ENCODE results near the gene LGALS4. TPM values are rescaled to one million over a fixed set of nuclear protein-coding genes. Genes with fewer than 3 reads are reported as not detected.
"Not testable (repeated sequence)": the region's sequence is repeated elsewhere in the genome, so short reads cannot be mapped to it uniquely, and the experiment has no call there.

LGALS4 gene
- total and polyA plus RNA-seq, 2 experiments from 2014 or later, result 0.19 TPM; not detected in 1

- no peaks in the 10 kb centered on the region for H3K9me3 ChIP-seq (ENCODE audit: low read depth)
- no peak for TF ChIP-seq EZH2phosphoT487 (IDR thresholded peaks at IDR 0.05; ENCODE audit: insufficient read depth, low read depth)
- TF ChIP-seq EZH2 (IDR thresholded peaks at IDR 0.05; ENCODE audit: insufficient read depth, poor library complexity, severe bottlenecking), result no peak
- no peak overlapping the region for H3K27ac ChIP-seq
- WGBS, 2 experiments (ENCODE audit: low coverage in 1 of 2, low lambda C conversion rate in 2 of 2, missing lambda C conversion rate in 2 of 2), result 49 to 52% methylated on average over 10 of the region's 10 CpGs
- H3K27me3 ChIP-seq (replicated peaks; ENCODE audit: insufficient read depth), result no peaks in the 10 kb centered on the region
- H3F3A ChIP-seq (ENCODE audit: insufficient read depth), result no peaks in the 10 kb centered on the region
- H4K20me1 ChIP-seq (ENCODE audit: insufficient read depth), result no peaks in the 10 kb centered on the region
- no peaks in the 10 kb centered on the region for H3K79me2 ChIP-seq (ENCODE audit: insufficient read depth)
- no peaks in the 10 kb centered on the region for H3K9me2 ChIP-seq (ENCODE audit: insufficient read depth)
- in situ Hi-C loops (cut with MboI), result no loop called here
- no peak overlapping the region for H3K9ac ChIP-seq
- no peaks in the 10 kb centered on the region for H3K4me1 ChIP-seq (ENCODE audit: insufficient read depth)
- no peak overlapping the region for H3K4me2 ChIP-seq (ENCODE audit: unreplicated experiment)
- no peak overlapping the region for H2AFZ ChIP-seq
- no peak overlapping the region for H3K4me3 ChIP-seq
- no peaks in the 10 kb centered on the region for H3K36me3 ChIP-seq (ENCODE audit: low read depth)
- no peak for DNase-seq
These were observed 53.1 kb downstream of the LGALS4 start for GRCh38 chr19:38759590-38760003.

DNA sequence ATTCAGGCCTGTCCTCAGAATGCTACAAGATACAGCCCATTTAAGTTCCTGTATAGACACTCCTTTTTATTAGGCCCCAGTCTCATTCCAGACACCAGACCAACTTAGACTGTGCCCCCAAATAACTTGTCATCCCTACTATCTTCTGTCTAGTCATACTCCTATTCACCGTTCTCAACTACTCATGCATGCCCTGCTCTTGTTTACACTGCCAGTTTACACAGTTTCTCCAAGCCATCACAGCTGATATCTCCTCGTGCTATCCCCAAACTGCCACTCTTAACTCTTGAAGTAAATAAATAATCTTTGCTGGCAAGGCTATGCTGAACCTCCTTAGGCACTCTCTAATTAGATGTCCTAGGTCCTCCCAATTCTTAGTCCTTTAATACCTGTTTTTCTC, 58.5 kb downstream of the LGALS4 start:
- H3K4me3 ChIP-seq; in situ Hi-C loops (cut with MboI); H3F3A ChIP-seq (ENCODE audit: insufficient read depth); H3K36me3 ChIP-seq (ENCODE audit: low read depth); H3K4me1 ChIP-seq (ENCODE audit: insufficient read depth); H3K9me3 ChIP-seq (ENCODE audit: low read depth); H4K20me1 ChIP-seq (ENCODE audit: insufficient read depth); H2AFZ ChIP-seq; H3K9ac ChIP-seq; H3K27ac ChIP-seq; H3K27me3 ChIP-seq (replicated peaks; ENCODE audit: insufficient read depth); H3K79me2 ChIP-seq (ENCODE audit: insufficient read depth); H3K4me2 ChIP-seq (ENCODE audit: unreplicated experiment); H3K9me2 ChIP-seq (ENCODE audit: insufficient read depth); DNase-seq: not testable (repeated sequence)
- 37 to 56% methylated on average over 2 of the region's 2 CpGs for WGBS, 2 experiments (ENCODE audit: low coverage in 1 of 2, low lambda C conversion rate in 2 of 2, missing lambda C conversion rate in 2 of 2)

DNA sequence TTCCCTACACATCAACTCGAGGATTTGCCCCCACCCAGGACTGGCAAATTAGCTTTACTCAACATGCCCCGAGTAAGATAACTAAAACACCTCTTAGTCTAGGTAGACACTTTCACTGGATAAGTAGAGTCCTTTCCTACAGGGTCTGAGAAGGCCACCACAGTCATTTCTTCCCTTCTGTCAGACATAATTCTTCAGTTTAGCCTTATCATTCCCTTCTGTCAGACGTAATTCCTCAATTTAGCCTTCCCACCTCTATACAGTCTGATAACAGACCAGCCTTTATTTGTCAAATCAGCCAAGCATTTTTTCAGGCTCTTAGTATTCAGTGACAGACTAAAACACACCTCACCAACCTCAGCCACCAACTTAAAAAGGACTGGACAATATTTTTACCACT, 59.0 kb downstream of the LGALS4 start:
- H3K4me1 ChIP-seq (ENCODE audit: insufficient read depth); H3K4me2 ChIP-seq (ENCODE audit: unreplicated experiment); H3K9me2 ChIP-seq (ENCODE audit: insufficient read depth); DNase-seq; H3K79me2 ChIP-seq (ENCODE audit: insufficient read depth); H3K27me3 ChIP-seq (replicated peaks; ENCODE audit: insufficient read depth); in situ Hi-C loops (cut with MboI); H3K27ac ChIP-seq; H3K36me3 ChIP-seq (ENCODE audit: low read depth); H3K4me3 ChIP-seq; H2AFZ ChIP-seq; H3F3A ChIP-seq (ENCODE audit: insufficient read depth); H4K20me1 ChIP-seq (ENCODE audit: insufficient read depth); H3K9ac ChIP-seq; H3K9me3 ChIP-seq (ENCODE audit: low read depth): not testable (repeated sequence)
- 78 to 80% methylated on average over 3 of the region's 3 CpGs for WGBS, 2 experiments (ENCODE audit: low coverage in 1 of 2, low lambda C conversion rate in 2 of 2, missing lambda C conversion rate in 2 of 2)

Small RNA genes lying within 50 kb of the gene (small RNA-seq; reads per million reads assigned to genes)
- not detected for gene RNU6-140P (ENCODE audit: low read depth, low replicate concordance)

Other genes with a start within 250 kb of the LGALS4 start
- not detected in 2 replicates for gene MAP4K1, start 195.0 kb downstream of the LGALS4 start, total RNA-seq (2014; rRNA removed; shearing (Covaris generic))
- gene MAP4K1, start 195.0 kb downstream of the LGALS4 start, polyA plus RNA-seq (2016; fragmentation: Nextera tagmentation; extraction: Ambion mirVana), result 0.63 and 1.0 TPM in 2 replicates
- 270 and 295 TPM in 2 replicates for gene EIF3K, start 193.8 kb downstream of the LGALS4 start, total RNA-seq (2014; rRNA removed; shearing (Covaris generic))
- 143 and 151 TPM in 2 replicates for gene EIF3K, start 193.8 kb downstream of the LGALS4 start, polyA plus RNA-seq (2016; fragmentation: Nextera tagmentation; extraction: Ambion mirVana)
- 467 and 477 TPM in 2 replicates for gene ACTN4, start 165.3 kb downstream of the LGALS4 start, total RNA-seq (2014; rRNA removed; shearing (Covaris generic))
- 84.6 and 85.7 TPM in 2 replicates for gene ACTN4, start 165.3 kb downstream of the LGALS4 start, polyA plus RNA-seq (2016; fragmentation: Nextera tagmentation; extraction: Ambion mirVana)
- 0.11 and 0.89 TPM in 2 replicates for gene CAPN12, start 68.5 kb downstream of the LGALS4 start, total RNA-seq (2014; rRNA removed; shearing (Covaris generic))
- 0.21 and 0.30 TPM in 2 replicates for gene CAPN12, start 68.5 kb downstream of the LGALS4 start, polyA plus RNA-seq (2016; fragmentation: Nextera tagmentation; extraction: Ambion mirVana)
- not detected in 2 replicates for gene LGALS7, start 39.4 kb downstream of the LGALS4 start, total RNA-seq (2014; rRNA removed; shearing (Covaris generic))
- gene LGALS7, start 39.4 kb downstream of the LGALS4 start, polyA plus RNA-seq (2016; fragmentation: Nextera tagmentation; extraction: Ambion mirVana), result not detected in 2 replicates
- gene LGALS7B, start 23.7 kb downstream of the LGALS4 start, total RNA-seq (2014; rRNA removed; shearing (Covaris generic)), result not detected in 2 replicates
- not detected in 2 replicates for gene LGALS7B, start 23.7 kb downstream of the LGALS4 start, polyA plus RNA-seq (2016; fragmentation: Nextera tagmentation; extraction: Ambion mirVana)
- 29.7 and 31.6 TPM in 2 replicates for gene ECH1, start 18.8 kb upstream of the LGALS4 start, total RNA-seq (2014; rRNA removed; shearing (Covaris generic))
- 106 and 107 TPM in 2 replicates for gene ECH1, start 18.8 kb upstream of the LGALS4 start, polyA plus RNA-seq (2016; fragmentation: Nextera tagmentation; extraction: Ambion mirVana)
- gene HNRNPL, start 37.0 kb upstream of the LGALS4 start, total RNA-seq (2014; rRNA removed; shearing (Covaris generic)), result 208 and 245 TPM in 2 replicates
- 123 and 126 TPM in 2 replicates for gene HNRNPL, start 37.0 kb upstream of the LGALS4 start, polyA plus RNA-seq (2016; fragmentation: Nextera tagmentation; extraction: Ambion mirVana)
- 1.0 and 5.8 TPM in 2 replicates for gene RINL, start 65.3 kb upstream of the LGALS4 start, total RNA-seq (2014; rRNA removed; shearing (Covaris generic))
- gene RINL, start 65.3 kb upstream of the LGALS4 start, polyA plus RNA-seq (2016; fragmentation: Nextera tagmentation; extraction: Ambion mirVana), result 2.0 and 2.6 TPM in 2 replicates
- gene SIRT2, start 86.7 kb upstream of the LGALS4 start, total RNA-seq (2014; rRNA removed; shearing (Covaris generic)), result 57.9 and 64.4 TPM in 2 replicates
- 41.3 and 44.7 TPM in 2 replicates for gene SIRT2, start 86.7 kb upstream of the LGALS4 start, polyA plus RNA-seq (2016; fragmentation: Nextera tagmentation; extraction: Ambion mirVana)
- 15.4 and 18.0 TPM in 2 replicates for gene NFKBIB, start 87.0 kb upstream of the LGALS4 start, total RNA-seq (2014; rRNA removed; shearing (Covaris generic))
- 11.9 and 12.8 TPM in 2 replicates for gene NFKBIB, start 87.0 kb upstream of the LGALS4 start, polyA plus RNA-seq (2016; fragmentation: Nextera tagmentation; extraction: Ambion mirVana)
- not detected in 2 replicates for gene CCER2, start 99.2 kb upstream of the LGALS4 start, total RNA-seq (2014; rRNA removed; shearing (Covaris generic))
- not detected in 2 replicates for gene CCER2, start 99.2 kb upstream of the LGALS4 start, polyA plus RNA-seq (2016; fragmentation: Nextera tagmentation; extraction: Ambion mirVana)
- 18.0 and 33.2 TPM in 2 replicates for gene SARS2, start 117.8 kb upstream of the LGALS4 start, total RNA-seq (2014; rRNA removed; shearing (Covaris generic))
- gene SARS2, start 117.8 kb upstream of the LGALS4 start, polyA plus RNA-seq (2016; fragmentation: Nextera tagmentation; extraction: Ambion mirVana), result 18.4 and 20.0 TPM in 2 replicates
- 18.8 and 33.5 TPM in 2 replicates for gene MRPS12, start 118.0 kb upstream of the LGALS4 start, total RNA-seq (2014; rRNA removed; shearing (Covaris generic))
- gene MRPS12, start 118.0 kb upstream of the LGALS4 start, polyA plus RNA-seq (2016; fragmentation: Nextera tagmentation; extraction: Ambion mirVana), result 68.9 and 69.6 TPM in 2 replicates
- 36.4 and 47.6 TPM in 2 replicates for gene FBXO17, start 162.8 kb upstream of the LGALS4 start, total RNA-seq (2014; rRNA removed; shearing (Covaris generic))
- gene FBXO17, start 162.8 kb upstream of the LGALS4 start, polyA plus RNA-seq (2016; fragmentation: Nextera tagmentation; extraction: Ambion mirVana), result 30.3 and 30.9 TPM in 2 replicates
- gene FBXO27, start 219.6 kb upstream of the LGALS4 start, total RNA-seq (2014; rRNA removed; shearing (Covaris generic)), result 0.54 and 2.8 TPM in 2 replicates
- gene FBXO27, start 219.6 kb upstream of the LGALS4 start, polyA plus RNA-seq (2016; fragmentation: Nextera tagmentation; extraction: Ambion mirVana), result 2.1 and 4.0 TPM in 2 replicates